ENCODE data around the gene PDE6B. TPM values are rescaled to one million over a fixed set of nuclear protein-coding genes. Genes with fewer than 3 reads are reported as not detected.

Gene PDE6B
- polyA plus RNA-seq, 1 donor (not counting 4 experiments of a cell fraction or from before 2014, with no cell fraction given) = not detected

DNA sequence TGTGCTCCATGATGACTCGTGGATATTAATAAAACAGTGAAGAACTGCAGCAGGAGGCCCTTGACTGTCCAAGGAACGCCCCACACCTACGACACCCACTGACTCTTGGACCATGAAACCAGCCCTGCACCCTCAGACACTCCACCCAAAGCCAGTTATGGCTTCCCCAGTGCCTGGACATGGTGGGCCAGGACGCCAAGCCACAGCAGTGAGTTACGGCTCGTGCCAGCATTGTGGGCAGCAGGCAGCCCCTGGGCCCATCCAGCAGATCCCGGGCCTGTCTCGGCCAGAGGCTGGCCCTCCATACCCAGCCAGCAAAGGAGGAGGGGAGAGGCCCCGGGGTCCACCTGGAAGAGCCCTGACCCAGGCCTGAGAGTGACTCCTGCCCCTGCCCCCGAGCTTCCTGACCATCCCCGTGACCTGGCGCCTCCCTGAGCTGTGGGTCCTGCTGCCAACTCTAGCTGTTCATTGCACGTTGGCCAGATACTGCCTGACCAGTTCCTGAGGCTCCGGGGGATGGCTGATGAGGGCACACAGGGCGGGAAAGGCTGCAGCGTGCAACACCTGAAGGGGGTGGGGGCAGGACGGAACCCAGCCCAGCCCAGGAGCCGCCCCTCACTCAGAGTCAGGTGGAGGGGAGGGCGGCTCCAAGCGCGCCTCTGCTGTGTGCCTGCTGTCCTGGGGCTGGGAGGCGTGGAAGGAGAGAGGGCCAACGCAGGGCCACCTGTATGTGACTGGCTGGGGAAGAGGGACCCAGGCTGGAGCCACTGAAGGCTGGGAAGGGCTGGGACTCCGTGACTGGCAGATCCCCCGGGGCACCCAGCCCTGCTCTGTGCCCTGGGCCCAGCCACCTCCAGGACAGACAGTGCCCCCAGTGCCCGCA lies 62.8 kb downstream of the PDE6B start:
- H3K4me3 ChIP-seq (ENCODE audit: control insufficient read depth in 2 of 3, extremely low read depth in 1 of 3, insufficient read depth in 2 of 3, low read depth in 1 of 3, low read length in 3 of 3) = no peak overlapping the region
- peak; percentile 14 for TF ChIP-seq EZH2 (IDR thresholded peaks at IDR 0.05; ENCODE audit: low read length)
- TF ChIP-seq, protein P1, sequence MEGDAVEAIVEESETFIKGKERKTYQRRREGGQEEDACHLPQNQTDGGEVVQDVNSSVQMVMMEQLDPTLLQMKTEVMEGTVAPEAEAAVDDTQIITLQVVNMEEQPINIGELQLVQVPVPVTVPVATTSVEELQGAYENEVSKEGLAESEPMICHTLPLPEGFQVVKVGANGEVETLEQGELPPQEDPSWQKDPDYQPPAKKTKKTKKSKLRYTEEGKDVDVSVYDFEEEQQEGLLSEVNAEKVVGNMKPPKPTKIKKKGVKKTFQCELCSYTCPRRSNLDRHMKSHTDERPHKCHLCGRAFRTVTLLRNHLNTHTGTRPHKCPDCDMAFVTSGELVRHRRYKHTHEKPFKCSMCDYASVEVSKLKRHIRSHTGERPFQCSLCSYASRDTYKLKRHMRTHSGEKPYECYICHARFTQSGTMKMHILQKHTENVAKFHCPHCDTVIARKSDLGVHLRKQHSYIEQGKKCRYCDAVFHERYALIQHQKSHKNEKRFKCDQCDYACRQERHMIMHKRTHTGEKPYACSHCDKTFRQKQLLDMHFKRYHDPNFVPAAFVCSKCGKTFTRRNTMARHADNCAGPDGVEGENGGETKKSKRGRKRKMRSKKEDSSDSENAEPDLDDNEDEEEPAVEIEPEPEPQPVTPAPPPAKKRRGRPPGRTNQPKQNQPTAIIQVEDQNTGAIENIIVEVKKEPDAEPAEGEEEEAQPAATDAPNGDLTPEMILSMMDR (optimal IDR thresholded peaks at IDR 0.05 in 1 of 3, IDR thresholded peaks at IDR 0.05 in 1 of 3, conservative IDR thresholded peaks at IDR 0.05 in 1 of 3; ENCODE audit: extremely low read depth in 1 of 3, insufficient read depth in 2 of 3, low read length in 3 of 3) = no peak
- H3K4me1 ChIP-seq (ENCODE audit: control insufficient read depth, extremely low read depth, insufficient read depth, low read length) = peaks cover 6% of the 10 kb centered on the region
- dilution Hi-C loops (cut with MboI; ENCODE audit: extremely low pct_ligation_motif_present, low sequenced_read_pairs) = no loop called here
- no peak overlapping the region for H3K27ac ChIP-seq (ENCODE audit: control insufficient read depth, insufficient read depth, low read length)
- DNase-seq (ENCODE audit: low read depth, low spot score) (no peak), FAIRE-seq (no peak)
- H3K27me3 ChIP-seq (ENCODE audit: control insufficient read depth, extremely low read depth, insufficient read depth, low read length) = peaks cover 11% of the 10 kb centered on the region
- H3K79me2 ChIP-seq (ENCODE audit: control insufficient read depth, insufficient read depth, low read length) = no peaks in the 10 kb centered on the region
- no peaks in the 10 kb centered on the region for H3K36me3 ChIP-seq (ENCODE audit: control insufficient read depth in 2 of 2, extremely low read depth in 1 of 2, insufficient read depth in 2 of 2, low read length in 2 of 2)
- no peak overlapping the region for H3K9ac ChIP-seq (ENCODE audit: control insufficient read depth, extremely low read depth, insufficient read depth, low read length)
- no peaks in the 10 kb centered on the region for H3K9me1 ChIP-seq (ENCODE audit: control insufficient read depth, extremely low read depth, insufficient read depth, low read length)
- H2AFZ ChIP-seq (ENCODE audit: control insufficient read depth, low read length) = no peak overlapping the region
- H3K9me3 ChIP-seq (ENCODE audit: control insufficient read depth, low read depth, low read length) = no peaks in the 10 kb centered on the region
- peaks cover 4% of the 10 kb centered on the region for H4K20me1 ChIP-seq (ENCODE audit: control insufficient read depth, extremely low read depth, insufficient read depth, low read length)
- H3K4me2 ChIP-seq (ENCODE audit: control insufficient read depth, extremely low read depth, insufficient read depth, low read depth, low read length) = no peak overlapping the region

DNA sequence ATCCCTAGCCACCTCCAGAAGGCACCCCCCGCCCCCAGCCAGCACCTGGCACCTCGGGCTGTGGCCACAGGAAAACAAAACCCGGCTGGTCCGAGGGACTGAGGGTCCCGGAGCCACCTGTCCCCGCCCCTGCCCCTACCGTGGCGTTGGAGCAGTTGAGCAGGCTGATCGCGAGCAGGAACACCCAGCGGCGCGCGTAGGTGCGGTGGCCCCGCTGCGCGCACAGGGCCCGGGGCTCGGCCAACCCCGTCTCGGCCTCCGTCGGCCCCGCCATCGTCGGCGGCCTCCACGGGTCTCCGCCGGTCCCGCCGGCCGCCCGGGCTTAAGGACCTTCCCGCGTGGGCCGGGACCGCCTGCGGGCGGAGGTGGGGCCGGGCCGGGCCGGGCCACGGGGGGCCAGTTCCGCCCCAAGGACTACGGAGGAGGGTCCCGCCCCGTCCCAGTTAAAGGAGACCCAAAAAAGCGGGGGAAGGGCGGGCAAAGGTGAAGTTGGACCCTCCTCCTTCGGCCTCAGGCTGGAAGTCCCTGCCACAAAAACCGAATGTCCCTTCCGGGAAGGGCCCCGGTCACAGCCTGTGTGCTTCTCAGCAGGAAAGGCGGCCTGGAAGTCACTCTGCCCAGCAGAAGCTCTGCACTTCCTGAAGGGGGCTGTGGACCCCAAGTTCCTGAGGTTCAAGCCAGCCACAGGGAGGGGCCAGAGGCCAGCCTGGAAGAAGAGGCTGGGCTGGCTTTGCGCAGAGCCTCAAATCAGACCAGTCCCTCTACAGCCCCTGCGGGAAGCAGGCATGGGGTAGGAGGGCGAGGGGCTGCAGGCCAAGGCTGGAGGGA lies 63.7 kb downstream of the PDE6B start, which contains the start of gene SLC49A3:
SLC49A3 (minus strand) TSS at position 298 of the 828 bp plus-strand sequence; CDS start at position 274, 24 bp downstream.
- no peak for TF ChIP-seq EZH2 (IDR thresholded peaks at IDR 0.05; ENCODE audit: low read length)
- TF ChIP-seq, protein P1 (optimal IDR thresholded peaks at IDR 0.05 in 1 of 3, IDR thresholded peaks at IDR 0.05 in 1 of 3, conservative IDR thresholded peaks at IDR 0.05 in 1 of 3; ENCODE audit: extremely low read depth in 1 of 3, insufficient read depth in 2 of 3, low read length in 3 of 3) = no peak
- no peak within 1 kb of the TSS for H3K27ac ChIP-seq (ENCODE audit: control insufficient read depth, insufficient read depth, low read length)
- H4K20me1 ChIP-seq (ENCODE audit: control insufficient read depth, extremely low read depth, insufficient read depth, low read length) = no peaks in the 10 kb centered on the region
- H3K4me3 ChIP-seq (ENCODE audit: control insufficient read depth in 2 of 3, extremely low read depth in 1 of 3, insufficient read depth in 2 of 3, low read depth in 1 of 3, low read length in 3 of 3) = no peak within 1 kb of the TSS
- H3K9me1 ChIP-seq (ENCODE audit: control insufficient read depth, extremely low read depth, insufficient read depth, low read length) = no peaks in the 10 kb centered on the region
- DNase-seq (ENCODE audit: low read depth, low spot score) (no peak), FAIRE-seq (no peak)
- dilution Hi-C loops (cut with MboI; ENCODE audit: extremely low pct_ligation_motif_present, low sequenced_read_pairs) = no loop called here
- H3K79me2 ChIP-seq (ENCODE audit: control insufficient read depth, insufficient read depth, low read length) = no peaks in the 10 kb centered on the region
- H3K9ac ChIP-seq (ENCODE audit: control insufficient read depth, extremely low read depth, insufficient read depth, low read length) = no peak within 1 kb of the TSS
- peaks cover 6% of the 10 kb centered on the region for H3K4me1 ChIP-seq (ENCODE audit: control insufficient read depth, extremely low read depth, insufficient read depth, low read length)
- H3K9me3 ChIP-seq (ENCODE audit: control insufficient read depth, low read depth, low read length) = no peaks in the 10 kb centered on the region
- H3K36me3 ChIP-seq (ENCODE audit: control insufficient read depth in 2 of 2, extremely low read depth in 1 of 2, insufficient read depth in 2 of 2, low read length in 2 of 2) = no peaks in the 10 kb centered on the region
- no peak within 1 kb of the TSS for H3K4me2 ChIP-seq (ENCODE audit: control insufficient read depth, extremely low read depth, insufficient read depth, low read depth, low read length)
- H2AFZ ChIP-seq (ENCODE audit: control insufficient read depth, low read length) = no peak within 1 kb of the TSS
- peaks cover 11% of the 10 kb centered on the region for H3K27me3 ChIP-seq (ENCODE audit: control insufficient read depth, extremely low read depth, insufficient read depth, low read length)

All from keratinocyte (primary cell).